AG04449 (cell line): Measurements from ENCODE around the gene LIPK.

Source experiments
- CTCF ChIA-PET: fragments of 350-600 bp; formaldehyde crosslinking; extraction: SDS; loops from one replicate; lab custom pipeline; 2021; ENCODE audit warnings: antibody characterized with exemption; lab: Yijun Ruan, JAX
- POLR2A ChIA-PET: fragments of 400-600, 350-600 bp; formaldehyde crosslinking; extraction: SDS; loops from one replicate; lab custom pipeline; 2020; ENCODE audit warnings: antibody characterized with exemption, inconsistent platforms; lab: Yijun Ruan, JAX
- DNase-seq: peaks from one replicate; pipeline ENCODE4 v3.0.0-alpha.2; 2010; ENCODE audit warnings: low read depth, low spot score
- H3K4me3 ChIP-seq: 2 replicates; pipeline ENCODE4 v1.5.1; 2011; ENCODE audit warnings: low read depth, mild to moderate bottlenecking, control low read depth, low read length
- CTCF ChIP-seq: IDR thresholded peaks from one replicate; pipeline ENCODE4 v1.5.1; 2011; ENCODE audit warnings: mild to moderate bottlenecking, moderate library complexity, low read length, control low read depth, inconsistent platforms; ENCODE audit not compliant: insufficient read depth; ENCODE audit errors: missing control alignments

The LIPK gene

GRCh38 chr10:88754287-88754686, 48.2 kb downstream of the LIPK start:
- no peak for TF ChIP-seq CTCF
- DNase-seq = peak; percentile 16
- H3K4me3 ChIP-seq = no peak overlapping the region
- ChIA-PET CTCF (no interaction called here), POLR2A (no interaction called here)

- ChIA-PET POLR2A (no interaction called here), CTCF (interaction anchor here (1.1 kb wide), 1 partner anchor 68 kb away, joined by 4 read pairs; no protein-coding TSS in a partner anchor)
- no peak for TF ChIP-seq CTCF
- DNase-seq = no peak
- H3K4me3 ChIP-seq = no peak overlapping the region
Measured at GRCh38 chr10:88755753-88756152, 49.7 kb downstream of the LIPK start.

- no peak for TF ChIP-seq CTCF
- ChIA-PET POLR2A (no interaction called here), CTCF (no interaction called here)
- H3K4me3 ChIP-seq = no peak overlapping the region
- DNase-seq = no peak
Measured at GRCh38 chr10:88756660-88757059, 50.6 kb downstream of the LIPK start.

DNA sequence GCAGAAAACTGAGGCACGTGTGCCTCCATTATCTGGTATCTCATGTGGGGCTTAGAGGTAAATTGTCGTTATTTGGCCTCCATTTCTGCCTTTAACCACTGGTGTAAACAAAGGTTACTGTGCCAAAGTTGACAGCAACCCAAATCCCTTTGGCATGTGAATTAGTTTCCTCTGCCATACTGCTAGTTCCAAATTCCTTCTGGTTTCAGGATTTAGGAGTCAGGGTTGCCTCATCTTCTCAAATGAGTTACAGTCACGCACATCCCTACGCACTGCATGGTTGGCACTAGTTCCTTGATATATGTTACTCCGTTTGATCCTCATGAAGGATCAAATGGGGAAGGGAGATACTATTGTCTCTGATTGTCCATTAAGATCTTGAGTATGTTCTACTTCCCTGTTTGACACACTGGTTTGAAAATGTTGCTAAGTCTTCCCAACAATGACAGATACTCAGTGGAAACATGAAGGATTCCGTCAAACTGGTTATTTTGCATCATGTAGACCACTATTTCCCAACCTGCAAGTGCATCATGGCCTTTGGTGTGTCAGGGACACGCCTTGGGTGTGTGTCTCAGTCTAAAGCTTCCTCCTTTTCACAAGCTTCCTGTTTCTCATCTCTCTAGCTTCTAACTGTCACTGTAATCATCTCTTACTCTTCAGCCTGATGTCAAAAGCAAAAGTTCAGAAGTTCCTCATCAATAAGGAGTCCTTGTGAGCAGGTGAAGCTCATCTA, 53.5 kb downstream of the LIPK start, which contains the start of gene LIPN:
LIPN (plus strand) TSS at position 655 of the 736 bp plus-strand sequence. CDS start 1,386 bp downstream, outside the sequence.
- ChIA-PET POLR2A (no interaction called here), CTCF (no interaction called here)
- H3K4me3 ChIP-seq = no peak within 1 kb of the TSS
- no peak for DNase-seq
- TF ChIP-seq CTCF = no peak

GRCh38 chr10:88762906-88763305, 56.9 kb downstream of the LIPK start:
- no peak for TF ChIP-seq CTCF
- ChIA-PET CTCF (interaction anchor here (2.1 kb wide), 1 partner anchor 76 kb away, joined by 6 read pairs; no protein-coding TSS in a partner anchor), POLR2A (no interaction called here)
- H3K4me3 ChIP-seq = no peak overlapping the region
- no peak for DNase-seq

DNA sequence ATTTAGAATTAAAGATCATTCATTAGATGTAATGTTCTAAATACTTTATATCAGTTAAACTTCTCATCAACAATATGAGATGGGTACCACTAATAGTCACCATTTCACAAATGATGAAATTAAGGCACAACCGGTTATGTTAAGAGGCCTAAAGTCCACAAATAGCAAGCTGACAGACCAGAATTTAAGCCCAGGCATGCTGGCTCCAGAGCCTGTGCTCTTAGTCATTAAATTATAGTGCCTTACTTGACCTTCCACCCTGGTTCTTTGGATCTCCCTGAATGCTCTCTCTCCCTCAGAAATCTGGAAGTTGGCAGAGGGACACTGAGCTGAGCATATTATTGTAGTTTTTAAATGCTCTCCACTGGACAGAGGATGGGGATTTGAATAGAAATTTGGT, 57.4 kb downstream of the LIPK start:
- no peak for DNase-seq
- ChIA-PET CTCF (interaction anchor here (0.6 to 2.1 kb wide), 4 partner anchors 10 to 76 kb away, joined by 3 to 6 read pairs (median 4); no protein-coding TSS in a partner anchor), POLR2A (no interaction called here)
- TF ChIP-seq CTCF = no peak
- no peak overlapping the region for H3K4me3 ChIP-seq
